HCT116 (cell line): ENCODE results near the gene ILF2. TPM values are rescaled to one million over a fixed set of nuclear protein-coding genes. Genes with fewer than 3 reads are reported as not detected.

ENCODE experiments used
- ATAC-seq: fragments of 200-7000 bp; cut with Tn5 transposase; 2 replicates; pipeline ENCODE4 v1.9.1; 2020; ENCODE audit warnings: mild to moderate bottlenecking, moderate library complexity
- BruUV-seq: library from RNA; stranded (reverse); fragments of 400-500 nt; replicated peaks from 2 replicates; lab custom pipeline; 2021; lab: Mats Ljungman, UMichigan
- CTCF ChIA-PET: fragments of 300-600 bp; sonication (Branson Sonifier 250); formaldehyde crosslinking; loops from one replicate; lab custom pipeline; 2021; ENCODE audit warnings: antibody characterized with exemption; lab: Charles Lee
- POLR2A ChIA-PET: fragments of 300-600, 350-600 bp; sonication (Branson Sonifier 250); formaldehyde crosslinking; loops from one replicate; lab custom pipeline; 2021; ENCODE audit warnings: antibody characterized with exemption; lab: Charles Lee
- RAD21 ChIA-PET, 2 experiments: fragments of 300-600 bp; sonication (Branson Sonifier 250); formaldehyde crosslinking; loops; one replicate each; lab custom pipeline; 2023; ENCODE audit warnings: low total read pairs in 2 of 2; ENCODE audit not compliant: uncharacterized antibody in 2 of 2, unreplicated experiment in 2 of 2, low non-redundant PET in 1 of 2; lab: Charles Lee
- DNase-seq: peaks from one replicate; pipeline ENCODE4 v3.0.0-alpha.2; 2010; ENCODE audit warnings: low read depth, low spot score
- H2AFZ ChIP-seq: fragments of 200-600 bp; shearing (Covaris generic), sonication (generic); 2 replicates; pipeline ENCODE4 v1.6.1; 2017; ENCODE audit warnings: low read depth, mixed run types, mixed read lengths, antibody characterized with exemption, low read length; ENCODE audit not compliant: poor library complexity, severe bottlenecking
- H3K27ac ChIP-seq: 2 replicates; pipeline ENCODE4 v1.5.1; 2012; ENCODE audit warnings: low read depth, low read length
- H3K27me3 ChIP-seq: fragments of 200-600 bp; sonication (generic); 2 replicates; pipeline ENCODE4 v1.6.1; 2016; ENCODE audit warnings: mixed run types, low read length, mixed read lengths; ENCODE audit not compliant: insufficient read depth
- H3K36me3 ChIP-seq, 2 experiments: fragments of 200-500 bp in 1 of 2; fragments of 200-600 bp in 1 of 2; sonication (Bioruptor generic) in 1 of 2; sonication (generic) in 1 of 2; 2 replicates each; pipeline versions ENCODE4 v1.5.1 to v1.6.1; 2014 to 2016; ENCODE audit warnings: low read length in 2 of 2, inconsistent platforms in 1 of 2, mixed read lengths in 1 of 2, mixed run types in 1 of 2; ENCODE audit not compliant: insufficient read depth in 2 of 2, control insufficient read depth in 1 of 2
- H3K4me1 ChIP-seq, 2 experiments: fragments of 200-600 bp in 1 of 2; sonication (generic) in 1 of 2; 2 replicates each; pipeline versions ENCODE4 v1.5.1 to v1.6.1; 2012 to 2017; ENCODE audit warnings: low read length in 2 of 2, inconsistent platforms in 1 of 2, mild to moderate bottlenecking in 1 of 2, mixed read lengths in 1 of 2, mixed run types in 1 of 2, moderate library complexity in 1 of 2; ENCODE audit not compliant: insufficient read depth in 2 of 2, control insufficient read depth in 1 of 2
- H3K4me2 ChIP-seq: fragments of 200-600 bp; sonication (generic); 2 replicates; pipeline ENCODE4 v1.6.1; 2017; ENCODE audit warnings: mixed run types, low read length, mixed read lengths
- H3K4me3 ChIP-seq, 2 experiments: fragments of 200-600 bp in 1 of 2; sonication (generic) in 1 of 2; replicated peaks in 1 of 2; 2 replicates each; pipeline ENCODE4 v1.5.1; 2011 to 2016; ENCODE audit warnings: low read length in 2 of 2, control low read depth in 1 of 2, low read depth in 1 of 2, mild to moderate bottlenecking in 1 of 2, mixed read lengths in 1 of 2, mixed run types in 1 of 2
- H3K79me2 ChIP-seq: fragments of 200-600 bp; sonication (generic); 2 replicates; pipeline ENCODE4 v1.6.1; 2017; ENCODE audit warnings: mild to moderate bottlenecking, mixed run types, low read length, moderate library complexity, mixed read lengths; ENCODE audit not compliant: insufficient read depth
- H3K9ac ChIP-seq: fragments of 200-600 bp; sonication (generic); 2 replicates; pipeline ENCODE4 v1.6.1; 2016; ENCODE audit warnings: low read length, mixed read lengths
- H3K9me2 ChIP-seq: fragments of 200-600 bp; sonication (generic), shearing (Covaris generic); 2 replicates; pipeline ENCODE4 v1.6.1; 2017; ENCODE audit warnings: mixed run types, mild to moderate bottlenecking, moderate library complexity; ENCODE audit not compliant: insufficient read depth
- H3K9me3 ChIP-seq, 2 experiments: fragments of 200-500 bp in 1 of 2; fragments of 200-600 bp in 1 of 2; sonication (Bioruptor generic) in 1 of 2; sonication (generic) in 1 of 2; 2 replicates each; pipeline ENCODE4 v1.6.1; 2014 to 2017; ENCODE audit warnings: low read length in 2 of 2, mixed read lengths in 2 of 2, inconsistent platforms in 1 of 2, low read depth in 1 of 2, mild to moderate bottlenecking in 1 of 2, mixed run types in 1 of 2, moderate library complexity in 1 of 2; ENCODE audit not compliant: control insufficient read depth in 1 of 2, insufficient read depth in 1 of 2
- H4K20me1 ChIP-seq: fragments of 200-600 bp; sonication (generic), shearing (Covaris generic); 2 replicates; pipeline ENCODE4 v1.6.1; 2017; ENCODE audit warnings: mixed run types, mild to moderate bottlenecking, moderate library complexity; ENCODE audit not compliant: insufficient read depth
- ATF3 ChIP-seq: IDR thresholded peaks from 2 replicates; pipeline ENCODE4 v1.6.1; 2012
- EGR1 ChIP-seq: IDR thresholded peaks from 2 replicates; pipeline ENCODE4 v1.6.1; 2012; ENCODE audit warnings: low read depth
- ELF1 ChIP-seq: IDR thresholded peaks from 2 replicates; pipeline ENCODE4 v1.6.1; 2012; ENCODE audit warnings: low read depth, borderline replicate concordance
- EZH2 ChIP-seq: fragments of 200-600 bp; sonication (generic); IDR thresholded peaks from 2 replicates; pipeline ENCODE4 v1.6.1; 2017; ENCODE audit warnings: antibody characterized with exemption, mixed run types
- FOSL1 ChIP-seq: IDR thresholded peaks from 2 replicates; pipeline ENCODE4 v1.6.1; 2012; ENCODE audit warnings: low read depth
- JUND ChIP-seq: IDR thresholded peaks from 2 replicates; pipeline ENCODE4 v1.6.1; 2012
- POLR2A ChIP-seq: IDR thresholded peaks from 2 replicates; pipeline ENCODE4 v1.7.0; 2011; ENCODE audit warnings: borderline replicate concordance; ENCODE audit not compliant: insufficient read depth, insufficient read length; ENCODE audit errors: extremely low read depth
- POLR2AphosphoS5 ChIP-seq: IDR thresholded peaks from 2 replicates; pipeline ENCODE4 v1.6.1; 2011; ENCODE audit warnings: mild to moderate bottlenecking, low read depth, low read length, moderate library complexity
- REST ChIP-seq: IDR thresholded peaks from 2 replicates; pipeline ENCODE4 v1.6.1; 2012; ENCODE audit warnings: low read depth
- SIN3A ChIP-seq: IDR thresholded peaks from 2 replicates; pipeline ENCODE4 v1.6.1; 2012; ENCODE audit warnings: low read depth
- TCF7L2 ChIP-seq: IDR thresholded peaks from 2 replicates; pipeline ENCODE4 v1.7.0; 2011; ENCODE audit warnings: borderline replicate concordance, inconsistent platforms; ENCODE audit not compliant: insufficient read depth, insufficient read length; ENCODE audit errors: extremely low read depth
- ZBTB33 ChIP-seq: IDR thresholded peaks from 2 replicates; pipeline ENCODE4 v1.6.1; 2011; ENCODE audit warnings: mild to moderate bottlenecking, low read length, moderate library complexity; ENCODE audit not compliant: insufficient replicate concordance; ENCODE audit errors: extremely low read depth
- ZFX ChIP-seq: fragments of 450-650 bp; IDR thresholded peaks from 2 replicates; pipeline ENCODE4 v1.6.1; 2017
- intact Hi-C: fragments of 100-400 bp; cut with micrococcal nuclease; formaldehyde crosslinking; loops from 2 replicates; pipeline ENCODE4 v1.10.0; 2022
- total RNA-seq: library from RNA; stranded (reverse); gene quantifications from one replicate; pipeline ENCODE4 v1.2.1, GENCODE V29; 2021; ENCODE audit not compliant: unreplicated experiment

Gene ILF2
- total RNA-seq, 1 experiment from 2014 or later = 335 TPM

GRCh38 chr1:153667439-153667838 is 3.4 kb downstream of the ILF2 start:
- CTCF ChIA-PET = no interaction called here
- ATAC-seq = no peak
- H3K9me2 ChIP-seq = no peaks in the 10 kb centered on the region
- H3K79me2 ChIP-seq = peaks cover 67% of the 10 kb centered on the region
- RAD21 ChIA-PET = no interaction called here
- H3K9ac ChIP-seq = no peak overlapping the region
- H3K36me3 ChIP-seq = peaks cover 62 to 75% of the 10 kb centered on the region in 2 experiments
- no peak overlapping the region for H2AFZ ChIP-seq
- no peaks in the 10 kb centered on the region for H3K9me3 ChIP-seq
- H3K4me1 ChIP-seq = peaks cover 10 to 22% of the 10 kb centered on the region in 2 experiments
- H3K27me3 ChIP-seq = no peaks in the 10 kb centered on the region
- H3K27ac ChIP-seq = no peak overlapping the region
- TF ChIP-seq POLR2AphosphoS5 (no peak), ATF3 (no peak), ELF1 (no peak), JUND (no peak)
- no peak for DNase-seq
- intact Hi-C loops = no loop called here
- no peak overlapping the region for H3K4me3 ChIP-seq
- H4K20me1 ChIP-seq = no peaks in the 10 kb centered on the region
- H3K4me2 ChIP-seq = no peak overlapping the region
- POLR2A ChIA-PET = interaction anchor here (1.6 kb wide), 1 partner anchor 33 kb away, joined by 3 read pairs; no protein-coding TSS in a partner anchor
- BruUV-seq = no TSS peak

GRCh38 chr1:153663211-153663610 is 7.6 kb downstream of the ILF2 start:
- Histone ChIP-seq H4K20me1 (no peaks in the 10 kb centered on the region; the same call in 1 of the 2 replicates), H3K9ac (no peak overlapping the region), H3K4me3 (no peak overlapping the region), H3K79me2 (peaks cover 53% of the 10 kb centered on the region), H2AFZ (no peak overlapping the region), H3K4me1 (peaks cover 5 to 13% of the 10 kb centered on the region in 2 experiments; a peak in 3 of 4 replicates), H3K4me2 (no peak overlapping the region), H3K27ac (no peak overlapping the region), H3K27me3 (no peaks in the 10 kb centered on the region), H3K36me3 (peaks cover 66 to 73% of the 10 kb centered on the region in 2 experiments), H3K9me2 (no peaks in the 10 kb centered on the region), H3K9me3 (no peaks in the 10 kb centered on the region)
- ATAC-seq (no peak), DNase-seq (no peak)
- intact Hi-C loops = no loop called here
- POLR2A ChIA-PET = interaction anchor here (3.0 kb wide), 1 partner anchor 29 kb away, joined by 8 read pairs; the partner anchor contains the start of gene CHTOP
- CTCF ChIA-PET = no interaction called here
- RAD21 ChIA-PET = no interaction called here
- BruUV-seq = no TSS peak
- TF ChIP-seq POLR2AphosphoS5 (no peak), ZFX (no peak), ELF1 (no peak), ATF3 (no peak), SIN3A (no peak), FOSL1 (no peak), EGR1 (no peak), REST (no peak), TCF7L2 (no peak), POLR2A (no peak), EZH2 (no peak), ZBTB33 (no peak)
